Liver (tissue), 9 donors: ENCODE results near the gene PXMP4. TPM values are rescaled to one million over a fixed set of nuclear protein-coding genes. Genes with fewer than 3 reads are reported as not detected.

Experiments used
- DNase-seq: peaks from one replicate; pipeline ENCODE4 v3.0.0-alpha.2; 2017; ENCODE audit warnings: low spot score
- H3K27ac ChIP-seq, 2 donors: one replicate each; pipeline ENCODE4 v1.7.0; 2013; ENCODE audit warnings: inconsistent platforms in 2 of 2, low read length in 2 of 2, control low read depth in 1 of 2, low read depth in 1 of 2, mild to moderate bottlenecking in 1 of 2
- H3K27me3 ChIP-seq, 4 donors: one replicate each; pipeline versions ENCODE4 v1.6.1 to v1.7.0; 2013; ENCODE audit warnings: low read length in 3 of 4, inconsistent platforms in 1 of 4, mild to moderate bottlenecking in 1 of 4, moderate library complexity in 1 of 4; ENCODE audit not compliant: control insufficient read depth in 4 of 4, insufficient read depth in 4 of 4
- H3K36me3 ChIP-seq, 4 donors: one replicate each; pipeline versions ENCODE4 v1.6.1 to v1.7.0; 2013; ENCODE audit warnings: low read length in 3 of 4, mild to moderate bottlenecking in 3 of 4, low read depth in 1 of 4, moderate library complexity in 1 of 4; ENCODE audit not compliant: control insufficient read depth in 4 of 4, insufficient read depth in 3 of 4
- H3K4me1 ChIP-seq, 4 donors: one replicate each; pipeline versions ENCODE4 v1.6.1 to v1.7.0; 2013; ENCODE audit warnings: low read length in 3 of 4, mild to moderate bottlenecking in 3 of 4, moderate library complexity in 1 of 4; ENCODE audit not compliant: control insufficient read depth in 4 of 4, insufficient read depth in 4 of 4
- H3K4me3 ChIP-seq, 3 donors: one replicate each; pipeline versions ENCODE4 v1.6.1 to v1.7.0; 2013; ENCODE audit warnings: low read length in 3 of 3, control low read depth in 1 of 3, low read depth in 1 of 3, mild to moderate bottlenecking in 1 of 3
- H3K9ac ChIP-seq, 2 donors: one replicate each; pipeline ENCODE4 v1.7.0; 2013; ENCODE audit warnings: low read length in 2 of 2, mild to moderate bottlenecking in 2 of 2, moderate library complexity in 2 of 2, control low read depth in 1 of 2, low read depth in 1 of 2
- H3K9me3 ChIP-seq, 4 donors: one replicate each; pipeline versions ENCODE4 v1.6.1 to v1.7.0; 2013; ENCODE audit warnings: low read length in 3 of 4; ENCODE audit not compliant: control insufficient read depth in 4 of 4
- FOXA2 ChIP-seq: IDR thresholded peaks from 2 replicates; pipeline ENCODE4 v1.6.1; 2016; ENCODE audit warnings: antibody characterized with exemption
- GABPA ChIP-seq, 2 donors: IDR thresholded peaks in 1 of 2; conservative IDR thresholded peaks in 1 of 2; 2 replicates each; pipeline ENCODE4 v1.6.1; 2016; ENCODE audit warnings: antibody characterized with exemption in 2 of 2, mild to moderate bottlenecking in 1 of 2, moderate library complexity in 1 of 2
- HNF4A ChIP-seq, 2 donors: conservative IDR thresholded peaks; 2 replicates each; pipeline ENCODE4 v1.6.1; 2016; ENCODE audit warnings: antibody characterized with exemption in 2 of 2, mild to moderate bottlenecking in 2 of 2
- HNF4G ChIP-seq: IDR thresholded peaks from 2 replicates; pipeline ENCODE4 v1.6.1; 2016; ENCODE audit warnings: antibody characterized with exemption
- JUND ChIP-seq, 2 donors: IDR thresholded peaks; 2 replicates each; pipeline ENCODE4 v1.6.1; 2016; ENCODE audit warnings: antibody characterized with exemption in 2 of 2
- REST ChIP-seq: IDR thresholded peaks from 2 replicates; pipeline ENCODE4 v1.6.1; 2016; ENCODE audit warnings: antibody characterized with exemption, mild to moderate bottlenecking
- RXRA ChIP-seq, 2 donors: IDR thresholded peaks; 2 replicates each; pipeline ENCODE4 v1.6.1; 2017 to 2018; ENCODE audit warnings: antibody characterized with exemption in 2 of 2, mild to moderate bottlenecking in 1 of 2
- YY1 ChIP-seq: IDR thresholded peaks from 2 replicates; pipeline ENCODE4 v1.6.1; 2016; ENCODE audit warnings: antibody characterized with exemption, mild to moderate bottlenecking
- ZBTB33 ChIP-seq: IDR thresholded peaks from 2 replicates; pipeline ENCODE4 v1.6.1; 2016; ENCODE audit warnings: antibody characterized with exemption
- WGBS: extraction: QIAGEN DNeasy Blood & Tissue Kit; methylation state at CpG from one replicate; pipeline ENCODE4 v1.1.7; 2013; 5-methylcytosine and 5-hydroxymethylcytosine counted together
- polyA plus RNA-seq, 2 donors: library from polyadenylated mRNA; stranded (reverse) in 1 of 2; unstranded in 1 of 2; fragments of 200-250 nt in 1 of 2; fragments of >200 nt in 1 of 2; fragmentation: Nextera tagmentation in 1 of 2; extraction: Ambion mirVana in 1 of 2; gene quantifications; one replicate each; pipeline versions ENCODE4 v1.2.1 to v1.2.3, GENCODE V29; 2013 to 2015
- total RNA-seq, 2 donors: library from RNA; depleted of rRNA; stranded (reverse); fragments of >200 nt; gene quantifications; one replicate each; pipeline ENCODE4 v1.2.3, GENCODE V29; 2014
- donor health status: healthy.
- donor health status: healthy.
- donor health status: healthy.
- donor health status: healthy.
- donor health status: healthy.

The PXMP4 gene
- total and polyA plus RNA-seq, 4 donors, result 5.5 to 16.0 (median 9.3) TPM

DNA sequence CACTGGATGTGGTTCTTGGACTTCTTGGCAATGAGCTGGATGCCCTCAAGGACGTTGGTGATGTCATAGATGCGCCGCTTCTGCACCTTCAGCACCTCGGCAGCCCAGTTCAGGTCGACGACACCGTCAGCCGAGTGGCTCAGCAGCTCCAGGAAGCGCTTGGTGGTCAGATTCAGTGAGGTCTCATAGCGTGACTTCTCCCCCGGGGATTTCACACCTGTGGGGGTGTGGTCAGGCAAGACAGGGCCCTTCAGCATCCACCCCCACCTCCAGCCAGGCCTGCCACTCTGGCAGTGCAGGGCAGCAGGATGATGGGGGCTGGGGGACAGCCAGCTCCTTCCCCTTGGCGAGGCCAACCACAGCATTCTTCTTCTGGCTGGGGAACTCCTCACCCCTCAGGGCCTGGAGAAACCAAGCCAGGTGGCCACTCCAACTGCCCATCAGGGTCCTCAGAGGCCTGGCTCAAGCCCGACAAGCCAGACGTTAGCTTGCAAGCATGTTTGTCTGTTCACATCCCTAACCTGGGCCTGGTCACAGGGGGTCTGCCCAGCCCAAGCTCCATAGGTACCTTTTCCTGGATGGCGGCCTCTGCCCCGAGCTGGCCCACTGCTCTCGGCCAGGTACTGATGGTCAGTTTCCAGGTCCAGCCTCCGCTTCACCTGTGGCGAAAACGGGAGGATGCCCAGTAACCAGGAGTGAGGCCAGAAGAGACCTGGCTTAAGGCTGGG lies 40.2 kb downstream of the PXMP4 start:
- WGBS, result 88% methylated on average over 20 of the region's 20 CpGs
- Histone ChIP-seq H3K4me3 (no peak overlapping the region), H3K9me3 (no peaks in the 10 kb centered on the region), H3K27me3 (no peaks in the 10 kb centered on the region), H3K4me1 (peaks cover 0 to 9% (median under 1%) of the 10 kb centered on the region in 4 donors), H3K9ac (no peak overlapping the region), H3K36me3 (no peaks in the 10 kb centered on the region), H3K27ac (no peak overlapping the region)
- TF ChIP-seq RXRA (IDR thresholded peaks at IDR 0.05) (no peak), YY1 (no peak), GABPA (IDR thresholded peaks at IDR 0.05 in 1 of 2, conservative IDR thresholded peaks at IDR 0.05 in 1 of 2) (no peak), HNF4A (conservative IDR thresholded peaks at IDR 0.05) (no peak), ZBTB33 (no peak), REST (no peak), JUND (IDR thresholded peaks at IDR 0.05) (no peak)
- DNase-seq, result no peak

GRCh38 chr20:33677991-33678702 lies 42.0 kb downstream of the PXMP4 start:
- DNase-seq, result no peak
- Histone ChIP-seq H3K27me3 (no peaks in the 10 kb centered on the region), H3K4me1 (peaks cover 3 to 16% (median 11%) of the 10 kb centered on the region in 4 donors), H3K9me3 (no peaks in the 10 kb centered on the region), H3K27ac (no peak overlapping the region), H3K36me3 (no peaks in the 10 kb centered on the region), H3K4me3 (no peak overlapping the region), H3K9ac (no peak overlapping the region)
- TF ChIP-seq FOXA2 (no peak), HNF4G (no peak)
- 92% methylated on average over 15 of the region's 15 CpGs for WGBS
